Measurements from ENCODE around the gene PUS10. TPM values are rescaled to one million over a fixed set of nuclear protein-coding genes. Genes with fewer than 3 reads are reported as not detected.

Gene PUS10
- total RNA-seq, 2 experiments from 2014 or later, result 3.3 to 7.5 TPM

DNA sequence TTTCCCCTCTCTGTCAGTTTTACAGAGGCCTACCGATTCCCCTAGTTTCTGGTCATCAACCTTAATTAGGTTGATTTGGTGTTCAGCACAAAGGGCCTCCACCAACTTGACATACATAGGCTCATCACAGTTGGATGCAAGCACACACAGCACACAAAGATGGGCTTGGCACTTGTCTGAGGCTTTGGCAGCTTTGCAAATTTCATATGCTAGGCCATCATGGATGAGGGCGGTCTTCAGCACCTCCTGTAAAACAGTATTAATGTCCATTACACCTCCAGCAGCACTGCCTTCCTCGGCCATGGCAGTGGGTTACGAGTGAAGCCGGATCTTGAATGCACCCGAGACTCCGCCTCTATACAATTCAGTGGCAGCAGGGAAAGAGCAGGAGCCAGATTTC lies 79.8 kb downstream of the PUS10 start:
- POLR2A ChIA-PET, result interaction anchor here (1.0 kb wide), 1 partner anchor 28 kb away, joined by 3 read pairs; no protein-coding TSS in a partner anchor

DNA sequence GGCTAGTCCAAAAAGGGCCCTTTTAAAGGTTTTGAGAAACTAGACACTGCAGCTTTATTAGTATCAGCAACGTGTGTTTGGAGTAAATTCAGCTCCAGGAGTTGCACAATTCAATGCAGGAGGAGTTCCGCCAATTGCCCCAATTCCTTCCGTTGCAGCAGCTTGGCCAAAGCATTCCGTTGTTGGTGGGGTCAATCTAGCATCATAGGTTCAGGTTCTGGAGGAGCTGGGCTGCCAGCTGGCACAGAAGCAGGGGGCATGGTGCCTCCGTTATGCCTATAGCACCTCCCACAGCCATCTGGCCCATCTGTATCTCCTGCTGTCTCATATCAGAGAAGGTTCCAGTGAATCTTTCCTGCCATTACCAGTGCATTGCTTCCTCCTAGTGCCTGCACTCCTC lies 81.3 kb downstream of the PUS10 start:
- Histone ChIP-seq H3K9me3 (ENCODE audit: low read length) (no peaks in the 10 kb centered on the region), H3K79me2 (ENCODE audit: insufficient read depth, low read depth, low read length) (peaks cover 29% of the 10 kb centered on the region; the same call in 1 of the 2 replicates), H3K27ac (ENCODE audit: low read depth, low read length, poor library complexity, severe bottlenecking) (no peak overlapping the region), H3K4me1 (ENCODE audit: insufficient read depth, low read length, poor library complexity, severe bottlenecking) (no peaks in the 10 kb centered on the region), H4K20me1 (ENCODE audit: insufficient read depth, low read length) (no peaks in the 10 kb centered on the region), H3K4me2 (ENCODE audit: low read length) (no peak overlapping the region), H3K36me3 (ENCODE audit: insufficient read depth, low read length) (peaks cover 95% of the 10 kb centered on the region), H2AFZ (ENCODE audit: low read length) (no peak overlapping the region), H3K9me2 (ENCODE audit: insufficient read depth, low read length) (no peaks in the 10 kb centered on the region), H3K4me3 (ENCODE audit: low read depth, low read length, poor library complexity, severe bottlenecking) (no peak overlapping the region)
- ChIA-PET POLR2A (no interaction called here), CTCF (ENCODE audit: unreplicated experiment) (interaction anchor here (0.6 kb wide), 1 partner anchor 372 kb away, joined by 6 read pairs; no protein-coding TSS in a partner anchor)
- TF ChIP-seq, protein P1, sequence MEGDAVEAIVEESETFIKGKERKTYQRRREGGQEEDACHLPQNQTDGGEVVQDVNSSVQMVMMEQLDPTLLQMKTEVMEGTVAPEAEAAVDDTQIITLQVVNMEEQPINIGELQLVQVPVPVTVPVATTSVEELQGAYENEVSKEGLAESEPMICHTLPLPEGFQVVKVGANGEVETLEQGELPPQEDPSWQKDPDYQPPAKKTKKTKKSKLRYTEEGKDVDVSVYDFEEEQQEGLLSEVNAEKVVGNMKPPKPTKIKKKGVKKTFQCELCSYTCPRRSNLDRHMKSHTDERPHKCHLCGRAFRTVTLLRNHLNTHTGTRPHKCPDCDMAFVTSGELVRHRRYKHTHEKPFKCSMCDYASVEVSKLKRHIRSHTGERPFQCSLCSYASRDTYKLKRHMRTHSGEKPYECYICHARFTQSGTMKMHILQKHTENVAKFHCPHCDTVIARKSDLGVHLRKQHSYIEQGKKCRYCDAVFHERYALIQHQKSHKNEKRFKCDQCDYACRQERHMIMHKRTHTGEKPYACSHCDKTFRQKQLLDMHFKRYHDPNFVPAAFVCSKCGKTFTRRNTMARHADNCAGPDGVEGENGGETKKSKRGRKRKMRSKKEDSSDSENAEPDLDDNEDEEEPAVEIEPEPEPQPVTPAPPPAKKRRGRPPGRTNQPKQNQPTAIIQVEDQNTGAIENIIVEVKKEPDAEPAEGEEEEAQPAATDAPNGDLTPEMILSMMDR (conservative IDR thresholded peaks at IDR 0.05; ENCODE audit: low read length), result no peak
- no peak for TF ChIP-seq EZH2phosphoT487 (IDR thresholded peaks at IDR 0.05; ENCODE audit: borderline replicate concordance, low read depth, low read length)
- DNase-seq (ENCODE audit: low spot score), result no peak
- intact Hi-C loops (cut with micrococcal nuclease; ENCODE audit: unreplicated experiment), result loop anchor here (5.0 kb wide), 1 partner anchor 61 kb away; no protein-coding TSS in a partner anchor
- no TSS peak for BruUV-seq (replicated peaks)

More for the DNA sequence above, 79.8 kb downstream of the PUS10 start:
- CTCF ChIA-PET (ENCODE audit: unreplicated experiment), result no interaction called here
- Histone ChIP-seq H3K27ac (ENCODE audit: low read depth, low read length, poor library complexity, severe bottlenecking) (no peak overlapping the region), H4K20me1 (ENCODE audit: insufficient read depth, low read length) (no peaks in the 10 kb centered on the region), H3K9me3 (ENCODE audit: low read length) (no peaks in the 10 kb centered on the region), H3K9me2 (ENCODE audit: insufficient read depth, low read length) (no peaks in the 10 kb centered on the region), H3K4me2 (ENCODE audit: low read length) (no peak overlapping the region), H3K4me3 (ENCODE audit: low read depth, low read length, poor library complexity, severe bottlenecking) (no peak overlapping the region), H3K4me1 (ENCODE audit: insufficient read depth, low read length, poor library complexity, severe bottlenecking) (no peaks in the 10 kb centered on the region), H2AFZ (ENCODE audit: low read length) (no peak overlapping the region), H3K36me3 (ENCODE audit: insufficient read depth, low read length) (peaks cover 91% of the 10 kb centered on the region), H3K79me2 (ENCODE audit: insufficient read depth, low read depth, low read length) (peaks cover 19% of the 10 kb centered on the region; the same call in 1 of the 2 replicates)
- no peak for DNase-seq (ENCODE audit: low spot score)
- TF ChIP-seq, protein P1 (conservative IDR thresholded peaks at IDR 0.05; ENCODE audit: low read length), result no peak
- TF ChIP-seq EZH2phosphoT487 (IDR thresholded peaks at IDR 0.05; ENCODE audit: borderline replicate concordance, low read depth, low read length), result no peak
- BruUV-seq (replicated peaks), result no TSS peak
- intact Hi-C loops (cut with micrococcal nuclease; ENCODE audit: unreplicated experiment), result loop anchor here (5.0 kb wide), 1 partner anchor 59 kb away; no protein-coding TSS in a partner anchor

DNA sequence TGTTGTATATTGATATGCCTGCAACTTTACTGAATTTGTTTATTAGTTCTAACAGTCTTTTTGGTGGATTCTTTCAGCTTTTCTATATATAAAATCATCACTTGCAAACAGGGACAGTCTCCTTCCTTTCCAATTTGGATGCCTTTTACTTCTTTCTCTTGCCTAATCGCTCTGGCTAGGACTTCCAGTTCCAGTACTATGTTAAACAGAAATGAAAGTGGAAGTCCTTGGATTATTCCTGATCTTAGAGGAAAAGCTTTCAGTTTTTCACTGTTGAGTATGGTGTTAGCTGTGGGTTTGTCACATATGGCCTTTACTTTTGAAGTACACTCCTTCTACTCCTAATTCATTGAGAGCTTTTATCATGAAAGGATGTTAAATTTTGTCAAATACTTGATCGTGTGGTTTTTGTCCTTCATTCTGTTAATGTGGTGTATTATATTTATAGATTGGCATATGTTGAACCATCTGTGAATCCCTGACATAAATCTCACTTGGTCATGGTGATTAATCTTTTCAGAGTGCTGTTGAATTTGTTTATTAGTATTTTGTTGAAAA lies 83.8 kb downstream of the PUS10 start:
- Histone ChIP-seq H3K9me2 (ENCODE audit: insufficient read depth, low read length) (no peaks in the 10 kb centered on the region), H3K36me3 (ENCODE audit: insufficient read depth, low read length) (peaks cover 95% of the 10 kb centered on the region), H3K9me3 (ENCODE audit: low read length) (no peaks in the 10 kb centered on the region), H2AFZ (ENCODE audit: low read length) (no peak overlapping the region), H3K27ac (ENCODE audit: low read depth, low read length, poor library complexity, severe bottlenecking) (no peak overlapping the region), H3K4me1 (ENCODE audit: insufficient read depth, low read length, poor library complexity, severe bottlenecking) (no peaks in the 10 kb centered on the region), H4K20me1 (ENCODE audit: insufficient read depth, low read length) (no peaks in the 10 kb centered on the region), H3K79me2 (ENCODE audit: insufficient read depth, low read depth, low read length) (peaks cover 40% of the 10 kb centered on the region; the same call in 1 of the 2 replicates), H3K4me3 (ENCODE audit: low read depth, low read length, poor library complexity, severe bottlenecking) (no peak overlapping the region), H3K4me2 (ENCODE audit: low read length) (no peak overlapping the region)
- no peak for DNase-seq (ENCODE audit: low spot score)
- POLR2A ChIA-PET, result interaction anchor here (0.5 to 1.2 kb wide), 6 partner anchors 9 to 146 kb away, joined by 3 to 5 read pairs (median 4); no protein-coding TSS in a partner anchor
- TF ChIP-seq, protein P1 (conservative IDR thresholded peaks at IDR 0.05; ENCODE audit: low read length), result no peak
- TF ChIP-seq EZH2phosphoT487 (IDR thresholded peaks at IDR 0.05; ENCODE audit: borderline replicate concordance, low read depth, low read length), result no peak
- CTCF ChIA-PET (ENCODE audit: unreplicated experiment), result no interaction called here
- intact Hi-C loops (cut with micrococcal nuclease; ENCODE audit: unreplicated experiment), result no loop called here
- no TSS peak for BruUV-seq (replicated peaks)
